ENCODE data around the gene CCDC57.

- TF ChIP-seq REST (IDR thresholded peaks at IDR 0.05; ENCODE audit: insufficient read depth in 1 of 2, low read depth in 2 of 2, low read length in 2 of 2) = no peak
- no peak for TF ChIP-seq FOXP2 (optimal IDR thresholded peaks at IDR 0.05; ENCODE audit: borderline replicate concordance, extremely low read depth, extremely low read length, insufficient read depth)
- TF ChIP-seq SIN3A (IDR thresholded peaks at IDR 0.05; ENCODE audit: borderline replicate concordance, insufficient read depth, low read length) = no peak
Observed at GRCh38 chr17:82256242-82256885, 43.7 kb upstream of the CCDC57 start.

Measured in PFSK-1 (cell line).